NCI-H82 treated with DMSO at 0.1 percent for 48 hours (cell line): Measurements from ENCODE around the gene PTDSS2.
"Not testable (repeated sequence)": the region's sequence is repeated elsewhere in the genome, so short reads cannot be mapped to it uniquely, and the experiment has no call there.

Experiments used
- DNase-seq: peaks from one replicate; lab custom pipeline; 2025; ENCODE audit not compliant: unreplicated experiment; lab: John Stamatoyannopoulos, UW

PTDSS2 gene

DNA sequence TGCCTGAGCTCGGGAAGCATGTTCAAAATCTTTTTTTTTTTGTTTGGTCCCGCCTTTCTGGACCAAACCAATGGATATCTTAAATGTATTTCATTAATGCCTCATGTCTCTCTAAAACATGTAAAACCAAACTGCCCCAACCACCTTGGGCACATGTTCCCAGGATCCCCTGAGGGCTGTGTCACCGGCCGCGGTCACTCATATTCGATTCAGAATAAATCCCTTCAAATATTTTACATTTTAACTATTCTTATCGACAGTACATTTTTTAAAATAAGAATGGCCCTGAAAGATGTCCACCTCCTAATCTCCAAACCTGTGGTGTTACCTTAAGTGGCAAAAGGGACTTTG lies 54.9 kb downstream of the PTDSS2 start:
- DNase-seq = no peak

DNA sequence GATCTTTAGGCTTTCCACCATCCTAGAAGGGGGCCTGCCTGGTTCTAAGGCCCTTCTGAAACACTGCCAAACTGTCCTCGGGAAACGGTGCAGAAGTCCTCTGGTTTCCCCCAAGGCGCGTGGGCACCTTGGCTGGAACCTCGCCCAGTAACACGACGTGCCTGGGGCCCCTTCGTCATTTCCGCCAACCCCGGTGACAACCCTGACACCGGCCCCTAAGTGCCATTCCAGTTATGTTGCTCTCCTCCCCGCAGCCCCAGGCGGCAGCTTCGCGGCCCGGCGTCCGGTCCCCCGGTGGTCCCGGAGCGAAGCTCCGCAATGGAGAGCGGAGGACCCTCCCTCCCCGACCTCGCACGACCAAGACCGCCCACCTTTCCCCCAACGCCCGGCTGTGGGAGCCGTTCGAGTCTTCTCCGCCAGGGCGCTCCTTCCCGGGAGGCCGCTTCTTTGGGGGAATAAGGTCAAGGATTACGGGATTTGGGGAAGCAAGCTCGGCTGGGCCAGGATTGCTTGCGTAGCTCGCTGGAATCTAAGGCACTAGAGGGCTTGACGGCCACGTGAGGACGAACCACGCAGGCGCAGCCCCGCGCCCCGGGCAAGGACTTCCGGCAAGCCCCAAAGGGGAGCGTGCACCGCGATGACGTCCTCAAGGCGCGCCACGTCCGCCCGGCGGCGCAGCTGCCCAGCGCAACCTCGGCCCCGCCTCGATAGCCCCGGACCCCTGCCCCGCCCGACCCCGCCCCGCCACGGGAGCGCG lies 56.3 kb downstream of the PTDSS2 start:
- peak; percentile 81 for DNase-seq

GRCh38 chr11:506995-507726 lies 57.1 kb downstream of the PTDSS2 start, which contains the start of gene RNH1:
Gene RNH1, minus strand, starts transcription at chr11:507242. Its CDS starts 5,080 bp downstream, at chr11:502162.
- DNase-seq = peak; percentile 77

GRCh38 chr11:507727-508515 lies 57.8 kb downstream of the PTDSS2 start:
- DNase-seq = no peak

- no peak for DNase-seq
These were observed 58.9 kb downstream of the PTDSS2 start for GRCh38 chr11:508956-509355.

DNA sequence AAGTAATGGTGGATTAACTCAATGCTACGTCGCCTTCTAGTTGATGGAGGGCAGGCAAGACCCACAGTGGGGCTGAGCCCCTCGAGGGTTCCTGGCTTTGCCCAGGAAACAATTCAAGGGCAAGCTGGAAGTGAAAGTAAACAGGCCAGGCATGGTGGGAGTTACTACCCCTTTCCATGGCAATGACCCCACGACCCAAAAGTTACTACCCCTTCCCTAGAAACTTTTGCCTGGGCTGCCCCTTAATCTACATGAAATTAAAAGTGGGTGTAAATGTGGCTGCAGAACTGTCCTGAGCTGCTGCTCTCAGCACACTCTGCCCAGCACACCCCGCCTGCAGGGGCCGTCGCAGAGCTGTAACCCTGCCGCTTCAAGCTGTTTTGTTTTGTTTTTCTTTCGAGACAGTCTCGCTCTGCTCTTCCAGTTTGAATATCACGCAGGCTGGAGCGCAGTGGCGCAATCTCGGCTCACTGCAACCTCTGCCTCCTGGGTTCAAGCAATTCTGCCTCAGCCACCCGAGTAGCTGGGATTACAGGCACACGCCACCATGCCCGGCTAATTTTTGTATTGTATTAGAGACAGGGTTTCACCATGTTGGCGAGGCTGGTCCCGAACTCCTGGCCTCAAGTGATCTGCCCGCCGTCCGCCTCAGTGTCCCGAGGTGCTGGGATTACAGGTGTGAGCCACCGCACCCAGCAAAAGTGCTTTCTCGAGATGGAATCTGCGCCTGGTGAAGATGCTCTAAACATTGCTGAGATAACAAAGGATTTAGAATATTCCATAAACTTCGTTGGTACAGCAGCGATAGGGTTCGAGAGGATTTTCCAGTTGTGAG lies 62.9 kb downstream of the PTDSS2 start:
- DNase-seq = no peak

DNA sequence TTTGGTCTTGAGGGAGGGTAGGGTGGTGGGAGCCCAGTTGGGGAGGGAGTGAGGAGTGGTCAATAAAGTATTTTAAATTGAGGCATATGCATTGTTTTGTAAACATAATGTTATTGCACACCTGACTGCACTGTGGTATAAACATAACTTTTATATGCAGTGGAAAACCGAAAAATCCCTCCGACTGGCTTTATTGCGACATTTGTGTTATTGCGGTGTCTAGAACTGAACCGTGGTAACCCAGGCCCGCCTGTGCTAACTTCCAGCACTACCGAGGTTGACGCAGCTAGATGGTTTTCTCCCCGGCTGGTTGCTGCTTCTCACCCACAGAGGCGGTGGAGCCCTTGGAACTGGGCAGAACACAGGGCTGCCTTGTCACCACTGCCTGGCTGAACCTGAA lies 64.5 kb downstream of the PTDSS2 start:
- no peak for DNase-seq

- no peak for DNase-seq
These were observed 65.1 kb downstream of the PTDSS2 start for GRCh38 chr11:515131-515530.

DNA sequence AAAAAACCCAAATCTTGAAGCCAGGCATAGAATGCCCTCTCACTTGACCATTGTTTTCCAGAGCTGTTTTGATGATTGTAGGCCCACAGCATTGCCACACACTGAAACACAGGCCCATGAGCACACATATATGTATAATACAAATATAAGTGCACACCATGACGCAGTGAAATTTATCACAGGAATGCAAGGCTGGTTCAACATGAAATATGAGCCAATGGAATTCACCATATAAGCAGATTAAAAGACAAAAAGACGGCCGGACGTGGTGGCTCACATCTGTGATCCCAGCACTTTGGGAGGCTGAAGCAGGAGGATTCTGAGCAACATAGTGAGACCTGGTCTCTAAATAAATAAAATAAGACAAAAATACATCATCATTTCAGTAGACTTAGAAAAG lies 66.3 kb downstream of the PTDSS2 start:
- no peak for DNase-seq

DNA sequence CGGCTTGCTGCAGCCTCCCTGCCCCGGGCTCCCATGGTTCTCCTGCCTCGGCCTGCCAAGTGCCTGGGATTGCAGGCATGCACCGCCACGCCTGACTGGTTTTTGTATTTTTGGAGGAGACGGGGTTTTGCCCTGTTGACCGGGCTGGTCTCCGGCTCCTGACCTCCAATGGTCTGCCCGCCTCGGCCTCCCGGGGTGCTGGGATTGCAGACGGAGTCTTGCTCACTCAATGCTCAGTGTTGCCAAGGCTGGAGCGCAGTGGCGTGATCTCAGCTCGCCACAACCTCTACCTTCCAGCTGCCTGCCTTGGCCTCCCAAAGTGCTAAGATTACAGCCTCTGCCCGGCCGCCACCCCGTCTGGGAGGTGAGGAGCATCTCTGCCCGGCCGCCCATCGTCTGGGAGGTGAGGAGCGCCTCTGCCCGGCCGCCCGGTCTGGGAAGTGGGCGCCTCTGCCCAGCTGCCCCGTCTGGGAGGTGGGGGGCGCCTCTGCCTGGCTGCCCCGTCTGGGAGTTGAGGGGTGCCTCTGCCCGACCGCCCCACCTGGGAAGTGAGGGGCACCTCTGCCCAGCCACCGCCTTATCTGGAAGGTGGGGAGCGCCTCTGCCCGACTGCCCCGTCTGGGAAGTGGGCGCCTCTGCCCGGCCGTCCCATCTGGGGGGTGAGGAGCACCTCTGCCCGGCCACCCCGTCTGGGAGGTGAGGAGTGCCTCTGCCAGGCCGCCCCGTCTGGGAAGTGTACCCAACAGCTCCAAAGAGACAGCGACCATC lies 67.0 kb downstream of the PTDSS2 start:
- DNase-seq = not testable (repeated sequence)

DNA sequence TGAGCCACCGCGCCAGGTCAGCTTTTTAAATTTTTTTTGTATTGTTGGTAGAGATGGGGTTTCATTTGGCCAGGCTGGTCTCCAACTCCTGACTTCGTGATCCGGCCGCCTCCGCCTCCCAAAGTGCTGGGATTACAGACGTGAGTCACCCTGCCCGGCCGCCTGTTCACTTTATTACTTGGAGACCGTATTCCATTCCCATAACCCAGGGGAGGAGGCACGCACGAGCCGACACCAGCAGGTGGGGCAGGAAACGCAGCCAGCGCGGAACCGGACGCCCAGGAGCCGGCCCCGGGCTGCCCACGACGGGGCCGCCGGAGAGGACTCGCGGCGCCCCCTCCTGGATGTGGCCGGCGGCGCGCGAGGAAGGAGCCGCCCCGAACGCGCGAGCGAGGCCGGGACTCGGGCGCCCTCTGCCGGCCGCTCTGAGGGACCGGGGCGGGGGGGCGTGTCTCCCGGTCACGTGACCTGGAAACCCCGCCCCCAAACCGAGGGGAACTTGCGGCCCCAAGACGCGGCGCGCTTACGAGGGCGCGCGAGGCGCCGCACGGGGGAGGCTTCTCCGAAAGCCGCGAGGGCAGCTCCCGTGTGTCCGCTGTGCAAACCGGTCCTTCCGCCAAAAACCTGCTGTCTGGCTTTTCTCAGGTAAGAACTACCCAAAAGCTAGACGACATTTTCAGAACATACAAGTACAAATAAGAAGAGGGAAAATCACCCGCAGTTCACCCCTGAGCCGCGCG lies 68.6 kb downstream of the PTDSS2 start:
- no peak for DNase-seq

DNA sequence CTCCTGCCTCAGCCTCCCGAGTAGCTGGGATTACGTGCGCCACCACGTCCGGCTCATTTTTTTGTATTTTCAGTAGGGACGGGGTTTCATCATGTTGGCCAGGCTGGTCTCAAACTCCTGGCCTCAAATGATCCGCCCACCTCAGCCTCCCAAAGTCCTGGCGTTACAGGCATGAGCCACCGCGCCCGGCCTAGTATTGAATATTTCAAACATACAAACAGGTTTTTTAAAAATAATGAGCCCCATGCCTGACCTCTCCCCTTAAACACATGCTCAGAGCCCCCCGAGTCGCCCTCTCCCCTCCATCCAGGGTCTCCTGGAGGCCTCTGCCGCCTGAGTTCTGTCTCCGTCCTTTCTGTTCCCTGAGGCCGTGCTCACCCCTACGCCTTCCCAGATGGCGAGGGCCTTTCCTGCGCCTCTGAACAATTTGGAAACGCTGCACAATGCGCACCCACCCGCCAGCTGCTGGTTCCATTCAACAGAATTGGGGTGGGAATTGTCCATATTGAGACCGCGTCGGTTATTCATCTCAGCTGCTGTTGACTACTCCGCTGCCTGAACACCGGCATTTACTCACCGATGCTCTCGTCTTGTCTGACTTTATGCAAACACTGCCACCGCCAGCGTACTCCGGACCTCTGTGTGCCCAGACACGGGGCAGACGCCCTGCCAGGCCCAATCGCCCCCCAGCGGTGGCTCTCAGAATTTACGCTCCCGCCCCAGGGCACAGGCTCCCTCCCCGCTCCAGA lies 70.5 kb downstream of the PTDSS2 start:
- DNase-seq = no peak

GRCh38 chr11:521177-521688 lies 71.2 kb downstream of the PTDSS2 start:
- DNase-seq = no peak

DNA sequence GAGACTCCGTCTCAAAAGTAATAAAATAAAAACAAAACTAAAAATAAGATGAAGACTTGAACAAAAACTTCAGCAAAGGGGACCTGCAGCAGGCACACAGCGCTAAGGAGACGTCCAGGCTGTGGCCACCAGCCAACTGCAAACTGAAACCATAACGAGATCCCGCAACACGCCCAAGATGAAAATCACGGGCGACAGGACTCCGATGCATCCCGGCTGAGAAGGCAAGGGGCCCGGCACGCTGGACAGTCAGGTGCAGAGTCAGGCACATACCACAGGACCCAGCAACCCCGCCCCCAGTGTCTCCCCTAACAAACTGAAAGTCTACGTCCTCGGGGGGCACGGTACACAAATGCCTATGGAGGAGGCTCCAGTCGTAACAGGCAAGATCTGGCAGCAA lies 76.1 kb downstream of the PTDSS2 start:
- DNase-seq = no peak

GRCh38 chr11:528166-528814 lies 78.2 kb downstream of the PTDSS2 start:
- no peak for DNase-seq

GRCh38 chr11:528815-529727 lies 79.0 kb downstream of the PTDSS2 start:
- no peak for DNase-seq
